C4-2B (cell line): ENCODE results near the gene KCTD7.
"Not testable (repeated sequence)": the region's sequence is repeated elsewhere in the genome, so short reads cannot be mapped to it uniquely, and the experiment has no call there.

Experiments
- H3K27ac ChIP-seq: fragments of 450-650 bp; 2 replicates; pipeline ENCODE4 v1.5.1; 2017
- ZFX ChIP-seq: fragments of 450-650 bp; IDR thresholded peaks from 2 replicates; pipeline ENCODE4 v1.6.1; 2017
- TF ChIP-seq, protein P1 (sequence below): fragments of 450-650 bp; conservative IDR thresholded peaks from 2 replicates; pipeline ENCODE4 v1.5.1; 2017; ENCODE audit warnings: mild to moderate bottlenecking

Gene KCTD7

GRCh38 chr7:66591799-66592596, 36.7 kb upstream of the KCTD7 start:
- peak overlapping the region; percentile 87 for H3K27ac ChIP-seq
- TF ChIP-seq, protein P1, sequence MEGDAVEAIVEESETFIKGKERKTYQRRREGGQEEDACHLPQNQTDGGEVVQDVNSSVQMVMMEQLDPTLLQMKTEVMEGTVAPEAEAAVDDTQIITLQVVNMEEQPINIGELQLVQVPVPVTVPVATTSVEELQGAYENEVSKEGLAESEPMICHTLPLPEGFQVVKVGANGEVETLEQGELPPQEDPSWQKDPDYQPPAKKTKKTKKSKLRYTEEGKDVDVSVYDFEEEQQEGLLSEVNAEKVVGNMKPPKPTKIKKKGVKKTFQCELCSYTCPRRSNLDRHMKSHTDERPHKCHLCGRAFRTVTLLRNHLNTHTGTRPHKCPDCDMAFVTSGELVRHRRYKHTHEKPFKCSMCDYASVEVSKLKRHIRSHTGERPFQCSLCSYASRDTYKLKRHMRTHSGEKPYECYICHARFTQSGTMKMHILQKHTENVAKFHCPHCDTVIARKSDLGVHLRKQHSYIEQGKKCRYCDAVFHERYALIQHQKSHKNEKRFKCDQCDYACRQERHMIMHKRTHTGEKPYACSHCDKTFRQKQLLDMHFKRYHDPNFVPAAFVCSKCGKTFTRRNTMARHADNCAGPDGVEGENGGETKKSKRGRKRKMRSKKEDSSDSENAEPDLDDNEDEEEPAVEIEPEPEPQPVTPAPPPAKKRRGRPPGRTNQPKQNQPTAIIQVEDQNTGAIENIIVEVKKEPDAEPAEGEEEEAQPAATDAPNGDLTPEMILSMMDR, result no peak
- TF ChIP-seq ZFX, result 0 out of 2 replicates have a peak, but pooled peaks have one; percentile 26

- H3K27ac ChIP-seq, result peak overlapping the region; percentile 87
These were observed 36.0 kb upstream of the KCTD7 start for GRCh38 chr7:66592597-66593146.

DNA sequence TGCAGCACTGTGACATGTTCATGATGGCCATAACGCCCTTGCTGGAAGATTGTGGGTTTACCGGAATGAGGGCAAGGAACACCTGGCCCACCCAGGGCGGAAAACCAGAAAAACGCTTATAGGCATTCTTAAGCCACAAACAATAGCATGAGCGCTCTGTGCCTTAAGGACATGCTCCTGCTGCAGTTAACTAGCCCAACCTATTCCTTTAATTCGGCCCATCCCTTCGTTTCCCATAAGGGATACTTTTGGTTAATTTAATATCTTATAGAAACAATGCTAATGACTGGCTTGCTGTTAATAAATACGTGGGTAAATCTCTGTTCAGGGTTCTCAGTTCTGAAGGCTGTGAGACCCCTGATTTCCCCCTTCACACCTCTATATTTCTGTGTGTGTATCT, 34.6 kb upstream of the KCTD7 start:
- not testable (repeated sequence) for H3K27ac ChIP-seq

DNA sequence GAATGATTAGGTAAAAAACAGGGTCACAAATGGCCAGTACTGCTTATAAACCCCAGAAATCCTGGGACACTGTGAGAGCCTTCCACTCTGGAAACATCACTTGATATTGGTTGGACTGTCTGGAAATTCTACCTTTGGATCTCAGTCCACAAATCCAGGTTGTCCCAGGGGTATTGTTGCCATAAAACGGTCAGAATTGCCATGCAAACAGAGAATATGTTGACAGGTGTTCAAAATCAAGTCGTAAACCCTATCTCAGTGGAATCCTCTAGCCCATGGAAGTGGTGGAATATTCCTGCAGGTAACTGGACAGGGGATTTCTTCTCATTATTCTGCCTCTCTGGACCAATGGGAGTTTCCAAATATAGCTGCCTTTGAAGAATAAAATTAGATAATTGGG, 31.2 kb upstream of the KCTD7 start:
- no peak overlapping the region for H3K27ac ChIP-seq
- TF ChIP-seq, protein P1, result no peak
- TF ChIP-seq ZFX, result no peak

- TF ChIP-seq, protein P1, result no peak
- TF ChIP-seq ZFX, result no peak
- H3K27ac ChIP-seq, result no peak overlapping the region
These were observed 26.5 kb upstream of the KCTD7 start for GRCh38 chr7:66602159-66602558.

- TF ChIP-seq, protein P1, result no peak
- TF ChIP-seq ZFX, result no peak
These were observed 24.5 kb upstream of the KCTD7 start for GRCh38 chr7:66604198-66604597.

DNA sequence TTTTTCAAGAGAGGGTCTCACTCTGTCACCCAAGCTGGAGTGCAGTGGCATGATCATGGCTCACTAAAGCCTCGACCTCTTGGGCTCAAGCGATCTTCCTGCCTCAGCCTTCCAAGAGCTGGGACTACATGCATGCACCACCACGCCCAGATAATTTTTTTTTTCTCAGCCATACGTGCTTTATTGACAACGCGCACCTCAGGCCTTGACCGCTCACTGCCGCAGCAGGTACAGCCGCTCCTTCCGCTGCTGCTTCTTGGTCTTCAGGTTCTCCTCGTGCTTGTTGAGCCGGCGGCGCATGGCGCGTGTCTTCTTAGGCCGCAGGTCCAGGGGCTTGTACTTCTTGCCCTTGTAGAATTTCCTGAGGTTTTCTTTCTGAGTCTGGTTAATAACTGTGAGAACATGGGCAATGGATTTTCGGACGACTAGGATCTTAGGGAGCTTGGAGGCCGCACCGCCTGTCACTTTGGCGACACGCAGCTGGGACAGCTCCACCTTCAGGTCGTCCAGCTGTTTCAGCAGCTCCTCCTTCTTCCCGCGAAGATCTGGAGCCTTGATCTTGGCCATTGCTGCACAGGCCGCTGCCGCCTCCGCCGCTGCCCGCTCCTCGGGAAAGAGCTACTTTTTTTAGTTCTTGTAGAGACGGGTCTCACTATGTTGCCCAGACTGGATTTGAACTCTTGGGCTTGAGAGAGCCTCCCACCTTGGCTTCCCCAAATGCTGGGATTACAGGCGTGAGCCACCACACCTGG, 22.0 kb upstream of the KCTD7 start:
- H3K27ac ChIP-seq, result not testable (repeated sequence)

More at GRCh38 chr7:66604198-66604597, 24.5 kb upstream of the KCTD7 start:
- H3K27ac ChIP-seq, result no peak overlapping the region

DNA sequence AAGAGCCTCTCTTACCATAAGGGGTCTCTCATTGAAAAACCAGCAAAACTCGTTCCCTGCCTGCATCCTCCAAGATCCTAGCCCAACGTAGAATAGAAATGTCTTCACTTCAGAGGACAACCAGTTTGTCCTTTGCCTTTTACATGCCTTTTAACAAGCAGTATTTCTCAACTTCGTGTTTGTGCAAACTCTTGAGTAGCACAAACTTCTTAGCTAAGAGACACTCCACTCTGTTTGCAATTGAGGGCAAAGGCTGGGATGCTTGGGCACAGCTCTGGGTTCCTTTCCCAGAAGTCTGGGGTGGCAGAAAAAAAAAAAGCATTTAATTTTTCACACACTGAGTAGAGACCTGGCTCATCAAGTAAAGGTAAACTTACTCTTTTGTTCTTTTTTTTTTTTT, 19.5 kb upstream of the KCTD7 start:
- TF ChIP-seq, protein P1, result no peak
- no peak for TF ChIP-seq ZFX
- H3K27ac ChIP-seq, result no peak overlapping the region

DNA sequence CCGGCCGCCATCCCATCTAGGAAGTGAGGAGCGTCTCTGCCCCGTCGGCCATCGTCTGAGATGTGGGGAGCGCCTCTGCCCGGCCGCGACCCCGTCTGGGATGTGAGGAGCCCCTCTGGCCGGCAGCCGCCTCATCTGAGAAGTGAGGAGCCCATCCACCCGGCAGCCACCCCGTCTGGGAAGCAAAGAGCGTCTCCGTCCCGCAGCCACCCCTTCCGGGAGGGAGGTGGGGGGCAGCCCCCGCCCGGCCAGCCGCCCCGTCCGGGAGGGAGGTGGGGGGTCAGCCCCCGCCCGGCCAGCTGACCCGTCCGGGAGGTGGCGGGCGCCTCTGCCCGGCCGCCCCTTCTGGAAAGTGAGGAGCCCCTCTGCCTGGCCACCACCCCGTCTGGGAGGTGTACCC, 14.1 kb upstream of the KCTD7 start:
- H3K27ac ChIP-seq, result not testable (repeated sequence)
